ENCODE results near the gene LCN9.

- TF ChIP-seq CTCF (IDR thresholded peaks at IDR 0.05) (no peak), POLR2A (IDR thresholded peaks at IDR 0.05) (no peak)
Measured at GRCh38 chr9:135708164-135708563, 45.1 kb downstream of the LCN9 start.
